GM19455 (cell line): ENCODE data around the gene SFXN5.
"Not testable (repeated sequence)": the region's sequence is repeated elsewhere in the genome, so short reads cannot be mapped to it uniquely, and the experiment has no call there.

Experiments used
- ATAC-seq: cut with Tn5 transposase; IDR thresholded peaks from one replicate; pipeline ENCODE4 v1.9.1; 2021; ENCODE audit not compliant: unreplicated experiment

Gene SFXN5

GRCh38 chr2:73101626-73102256 is 30.2 kb upstream of the SFXN5 start:
- ATAC-seq = no peak

- no peak for ATAC-seq
Measured at GRCh38 chr2:73100956-73101355, 29.4 kb upstream of the SFXN5 start.

DNA sequence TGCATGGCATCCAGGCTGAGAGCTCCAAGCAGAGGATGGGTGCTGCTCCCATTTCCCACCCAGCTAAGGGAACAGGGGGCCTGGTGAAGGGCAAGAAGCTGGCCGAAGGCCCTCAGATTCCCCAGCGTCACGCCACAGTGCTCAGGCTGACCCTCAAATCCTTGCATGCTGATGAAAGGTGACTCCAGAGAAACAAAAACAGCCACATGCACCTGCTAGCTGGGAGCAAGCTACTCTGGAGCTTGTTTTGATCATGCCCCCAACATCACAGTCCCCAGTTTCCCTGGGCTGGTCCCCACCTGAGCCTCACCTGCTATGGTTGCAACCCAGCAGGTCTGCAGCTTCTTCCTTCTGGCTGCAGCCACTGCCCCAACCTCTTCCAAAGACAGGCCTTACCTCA is 28.0 kb upstream of the SFXN5 start:
- ATAC-seq = no peak

DNA sequence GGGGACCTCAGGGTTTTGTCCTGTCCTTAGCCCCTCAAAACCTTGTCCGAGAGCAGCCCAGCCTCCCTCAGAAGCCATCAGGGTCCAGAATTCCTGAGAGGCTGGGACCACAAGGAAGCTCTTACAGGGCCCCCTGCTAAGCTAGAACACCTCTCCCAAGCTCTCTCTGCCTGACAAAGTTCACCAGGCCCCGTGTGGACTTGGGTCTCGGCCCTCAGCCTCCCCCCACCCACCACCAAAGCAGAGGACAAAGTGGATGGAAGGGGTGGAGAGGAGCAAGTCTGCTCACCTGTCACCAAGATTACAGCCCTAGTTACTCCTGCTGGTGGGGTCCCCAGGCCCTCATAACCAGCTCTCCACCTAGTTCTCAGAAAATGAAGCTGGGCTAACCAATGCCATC is 24.4 kb upstream of the SFXN5 start:
- ATAC-seq = no peak

- not testable (repeated sequence) for ATAC-seq
Measured at GRCh38 chr2:73093601-73094218, 22.2 kb upstream of the SFXN5 start.

DNA sequence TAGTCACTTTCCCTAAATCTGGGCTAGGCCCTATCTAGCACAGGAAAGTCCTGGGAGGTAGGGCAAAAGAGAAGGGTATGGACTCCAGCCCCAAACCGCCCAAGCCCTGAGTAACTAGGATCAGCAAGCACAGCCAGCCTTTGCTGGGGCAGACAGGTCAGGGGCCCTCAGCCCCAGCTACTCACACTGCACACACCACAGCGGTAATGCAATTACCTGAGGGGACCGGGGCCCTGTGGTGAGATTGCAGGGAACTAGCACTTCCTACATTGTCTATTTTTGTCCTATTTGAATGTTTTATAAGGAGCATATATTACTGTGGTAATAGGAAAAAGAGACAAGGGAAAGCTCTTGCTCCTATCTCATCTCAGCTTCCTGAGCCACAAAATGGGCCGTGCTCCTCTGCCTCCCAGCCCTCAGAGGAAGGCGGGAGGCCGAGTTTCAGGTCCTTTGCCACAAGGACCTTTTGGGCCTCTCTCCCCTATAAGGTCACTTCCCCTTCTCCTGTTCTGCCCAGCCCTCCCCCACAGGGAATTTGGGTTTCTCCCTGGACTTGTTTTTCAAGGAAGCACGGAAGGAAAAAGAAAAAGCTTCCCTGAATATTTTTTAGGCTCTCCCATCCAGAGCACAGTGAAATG is 20.8 kb upstream of the SFXN5 start:
- ATAC-seq = no peak

GRCh38 chr2:73091696-73092095 is 20.2 kb upstream of the SFXN5 start:
- ATAC-seq = no peak

GRCh38 chr2:73091164-73091563 is 19.7 kb upstream of the SFXN5 start:
- no peak for ATAC-seq

DNA sequence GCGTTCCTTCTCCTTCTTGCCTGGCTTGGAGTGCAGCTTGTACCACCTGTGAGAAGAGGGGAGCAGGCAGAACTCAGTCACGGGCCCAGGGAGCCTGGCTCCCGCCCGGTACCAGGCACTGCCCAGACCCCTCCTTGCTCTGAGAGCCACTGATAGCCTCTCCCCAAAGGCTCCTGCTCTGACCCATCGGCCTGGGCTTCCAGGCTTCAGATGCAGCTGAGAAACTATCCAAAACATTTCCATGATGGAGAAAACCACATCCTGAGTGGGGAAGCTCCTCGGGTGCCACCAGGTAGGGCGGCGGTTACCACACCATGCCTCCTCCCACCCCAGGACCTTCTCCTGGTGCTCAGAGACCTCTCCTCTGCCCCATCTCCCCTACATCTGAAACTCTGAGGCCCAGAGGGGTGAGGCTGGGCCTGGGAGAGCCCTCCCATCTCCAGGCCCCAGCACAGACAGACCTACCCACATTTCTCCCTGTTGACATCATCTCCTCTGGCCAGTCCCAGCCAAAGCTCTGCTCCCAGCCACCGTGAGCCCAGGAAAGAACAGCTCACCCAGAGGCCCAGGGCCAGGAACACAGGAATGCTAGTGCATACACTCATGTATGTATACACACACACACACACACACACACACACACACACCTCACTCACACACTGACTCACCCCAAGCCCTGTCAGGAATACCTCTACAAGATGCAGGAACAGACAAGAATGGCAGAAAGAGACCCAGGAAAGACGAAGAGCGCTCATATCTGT is 17.9 kb upstream of the SFXN5 start:
- ATAC-seq = no peak

DNA sequence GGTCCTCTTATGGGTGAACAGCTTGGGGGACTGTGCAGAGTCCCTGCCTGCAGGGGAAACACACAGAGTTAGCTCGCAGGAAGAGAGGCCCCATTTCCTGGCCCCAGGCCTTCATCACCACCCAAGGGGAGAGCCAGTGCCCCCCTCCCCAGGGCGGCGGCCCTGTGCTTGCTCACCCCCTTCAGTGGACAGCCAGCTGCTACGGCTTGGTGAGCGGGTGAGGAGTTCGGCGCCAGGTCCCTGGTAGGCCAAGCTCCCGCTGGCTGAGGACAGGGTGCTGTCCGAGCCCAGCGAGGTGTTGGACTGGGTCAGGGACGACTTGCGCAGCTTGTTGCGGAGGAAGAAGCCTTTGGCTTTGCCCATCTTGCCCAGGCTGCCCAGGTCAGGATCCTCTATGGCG is 17.2 kb upstream of the SFXN5 start:
- no peak for ATAC-seq

DNA sequence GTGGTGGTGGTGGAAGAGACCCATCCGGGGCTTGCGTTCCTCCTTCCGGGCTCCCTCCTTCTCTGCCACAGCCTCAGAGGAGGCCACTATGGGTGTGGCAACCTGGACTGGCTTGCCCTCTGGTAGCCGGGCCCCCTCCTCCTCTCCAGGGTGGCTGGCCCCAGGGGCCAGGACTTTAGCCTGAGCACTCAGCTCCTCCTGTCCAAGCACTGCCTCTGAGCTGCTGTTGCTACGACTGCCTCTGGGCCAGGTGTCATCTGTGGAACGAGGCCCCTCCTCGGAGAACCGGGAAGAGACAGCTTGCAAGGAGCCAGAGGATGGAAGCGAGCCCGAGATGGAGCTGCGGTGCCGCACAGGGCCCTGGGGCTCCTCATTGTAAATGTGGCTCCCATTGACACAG is 16.7 kb upstream of the SFXN5 start:
- ATAC-seq = no peak

DNA sequence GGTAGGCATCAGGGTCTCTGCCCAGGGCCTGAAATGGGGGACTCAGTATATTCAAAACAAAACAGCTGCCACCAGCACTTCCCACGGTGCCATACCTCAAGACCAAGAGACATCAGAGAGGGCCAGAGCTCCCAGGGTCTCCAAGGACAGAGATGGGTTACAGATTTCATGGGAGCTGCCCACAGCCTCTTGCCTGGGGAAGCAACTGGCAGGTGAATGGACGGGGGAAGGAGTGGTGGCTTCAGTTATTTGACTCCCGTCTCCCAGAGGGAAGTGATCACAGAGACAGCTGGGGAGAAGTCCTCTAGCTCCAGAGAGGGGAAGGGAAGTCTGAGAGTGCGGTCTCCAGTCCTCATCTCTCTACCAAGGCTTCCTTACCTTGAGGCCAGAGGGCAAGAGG is 15.8 kb upstream of the SFXN5 start:
- no peak for ATAC-seq

DNA sequence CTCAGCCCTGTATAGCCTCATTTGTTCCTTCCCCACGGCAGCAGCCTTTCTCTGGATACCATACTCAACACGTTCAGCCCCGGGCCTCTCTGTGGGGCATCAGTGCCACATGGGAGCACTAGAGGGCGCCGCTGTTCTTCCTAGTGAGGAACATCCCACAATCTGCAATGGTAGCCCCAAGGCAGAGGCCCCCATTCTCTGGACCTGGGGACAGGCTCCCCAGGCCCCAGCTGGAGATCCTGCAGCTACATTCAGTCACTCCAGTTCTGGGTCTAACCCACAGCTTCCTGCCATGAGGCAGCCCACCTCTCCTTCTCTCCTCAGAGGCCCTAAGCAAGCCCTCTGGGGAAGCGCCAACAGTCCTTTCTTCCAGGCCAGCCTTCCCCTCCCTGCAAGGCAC is 14.2 kb upstream of the SFXN5 start:
- peak; percentile 90 for ATAC-seq

DNA sequence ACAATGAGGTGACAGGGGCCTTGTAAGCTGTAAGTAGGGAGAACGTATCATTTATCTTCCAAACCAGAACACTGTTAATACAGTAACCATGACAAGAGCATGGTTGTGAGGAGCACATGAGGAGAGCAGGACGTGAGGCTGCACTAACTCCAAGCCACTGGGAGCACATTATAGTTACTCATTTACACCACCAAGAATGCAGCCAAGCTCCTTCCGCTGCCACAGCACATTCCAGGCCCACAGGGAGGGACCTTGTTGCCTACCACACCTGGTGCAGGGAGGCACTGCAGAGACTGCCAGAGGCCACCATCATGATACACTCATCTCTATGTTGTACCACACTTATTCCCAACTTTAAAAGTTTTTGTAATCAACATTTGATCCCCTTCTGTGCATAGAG is 13.5 kb upstream of the SFXN5 start:
- no peak for ATAC-seq

- no peak for ATAC-seq
Measured at GRCh38 chr2:73083886-73084800, 12.6 kb upstream of the SFXN5 start.

GRCh38 chr2:73082523-73083410 is 11.3 kb upstream of the SFXN5 start:
- ATAC-seq = no peak

GRCh38 chr2:73081181-73081671 is 9.7 kb upstream of the SFXN5 start:
- no peak for ATAC-seq

GRCh38 chr2:73080321-73081131 is 9.0 kb upstream of the SFXN5 start:
- ATAC-seq = no peak

DNA sequence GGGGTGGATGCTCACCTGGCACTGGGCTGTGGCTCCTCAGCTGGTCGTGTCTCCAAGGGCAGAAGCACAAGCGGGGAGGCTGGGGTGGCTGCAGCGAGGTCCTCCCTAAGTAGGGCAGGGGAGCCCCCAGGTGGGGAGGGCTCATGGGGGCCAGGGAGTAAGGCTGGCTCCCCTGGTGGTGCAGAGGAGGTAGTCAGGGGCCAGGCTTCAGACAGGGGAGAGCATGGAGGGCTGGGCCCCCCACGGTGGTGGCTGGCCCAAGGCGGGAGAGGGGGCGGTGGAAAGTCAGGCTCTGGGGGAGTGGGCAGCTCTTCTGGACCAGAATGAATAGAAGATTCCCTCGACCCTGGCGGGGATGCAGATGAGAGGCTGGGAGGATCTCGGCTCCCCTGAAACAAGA is 8.1 kb upstream of the SFXN5 start:
- no peak for ATAC-seq
